Superior temporal gyrus (tissue), 1 donor: Measurements from ENCODE around the gene PPFIBP1.

Experiments
- DNase-seq: peaks from one replicate; pipeline ENCODE4 v3.0.0-alpha.2; 2016; ENCODE audit errors: extremely low spot score

PPFIBP1 gene

DNA sequence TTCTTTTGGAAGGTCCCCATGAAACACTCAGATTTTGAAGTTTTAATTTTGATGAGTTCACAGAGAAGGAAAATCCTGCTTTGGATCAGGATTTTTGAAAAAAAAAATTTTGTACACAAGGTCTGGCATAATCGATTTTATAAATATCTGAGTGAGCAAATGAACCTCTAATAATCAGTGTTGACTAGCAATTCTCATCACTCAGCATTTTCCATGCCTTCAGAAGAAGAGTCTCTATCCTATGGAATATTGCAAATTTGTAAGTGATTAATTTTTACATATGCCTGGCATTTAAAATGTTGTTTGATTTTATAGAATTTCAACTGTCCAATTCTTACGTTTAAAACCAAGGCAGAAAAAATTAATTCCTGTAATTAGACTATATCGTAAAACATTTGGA is 141.7 kb downstream of the PPFIBP1 start:
- DNase-seq, result no peak

- no peak for DNase-seq
These were observed 142.5 kb downstream of the PPFIBP1 start for GRCh38 chr12:27666510-27666909.

- DNase-seq, result no peak
These were observed 143.5 kb downstream of the PPFIBP1 start for GRCh38 chr12:27667540-27667939.

DNA sequence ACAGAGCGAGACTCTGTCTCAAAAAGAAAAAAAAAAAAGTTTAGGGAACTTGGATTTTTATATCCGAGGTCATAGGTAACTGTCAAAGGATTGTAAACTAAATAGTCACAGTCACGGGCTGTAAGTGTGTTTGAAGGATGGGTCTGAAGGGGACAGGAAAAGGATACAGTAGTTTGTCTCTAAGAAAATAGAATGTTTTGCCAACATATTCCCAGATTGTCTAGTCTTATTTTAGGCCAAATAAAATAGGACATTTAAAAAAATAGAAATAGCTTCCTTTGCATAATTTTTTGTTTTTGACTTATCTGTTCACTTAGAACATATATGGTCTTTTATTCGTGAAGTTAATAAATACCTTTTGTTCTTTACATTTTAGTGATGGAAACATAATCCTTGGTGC is 148.0 kb downstream of the PPFIBP1 start:
- no peak for DNase-seq

DNA sequence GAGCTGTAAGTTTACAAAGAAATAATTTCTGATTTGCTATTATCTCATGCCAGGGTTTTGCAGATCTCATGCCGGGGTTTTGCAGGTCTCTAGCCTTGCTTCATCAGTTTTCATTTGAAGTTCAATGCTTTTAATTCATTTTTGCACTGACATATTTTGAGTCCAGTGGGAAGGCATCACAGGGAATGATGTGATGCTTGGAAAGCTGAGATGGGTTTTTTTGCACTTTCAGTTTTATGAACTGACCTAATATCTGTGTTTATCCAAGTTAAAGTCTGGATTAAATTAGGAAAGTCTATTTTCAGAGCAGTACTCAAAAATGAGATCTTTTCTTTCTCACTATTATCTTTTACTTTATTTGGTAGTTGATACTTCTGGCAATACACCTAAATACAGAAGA is 148.6 kb downstream of the PPFIBP1 start:
- DNase-seq, result no peak

- DNase-seq, result no peak
These were observed 149.2 kb downstream of the PPFIBP1 start for GRCh38 chr12:27673101-27673718.

DNA sequence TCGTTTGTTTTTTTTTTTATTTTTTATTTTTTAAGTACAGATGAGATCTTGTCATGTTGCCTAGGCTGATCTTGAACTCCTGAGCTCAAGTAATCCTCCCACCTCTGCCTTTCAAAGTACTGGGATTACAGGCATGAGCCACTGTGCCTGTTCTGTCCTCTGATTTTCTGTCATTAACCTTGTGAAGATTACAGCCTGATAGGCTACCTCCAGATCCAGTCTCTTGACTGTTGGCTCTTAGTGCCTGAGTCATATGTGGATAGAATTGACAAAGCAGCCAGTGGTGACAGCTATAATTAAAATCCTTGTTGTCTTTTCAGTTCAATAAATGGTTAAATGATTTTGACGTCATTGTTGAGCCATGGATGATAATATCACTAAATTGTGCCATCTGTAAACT is 151.0 kb downstream of the PPFIBP1 start:
- DNase-seq, result no peak

- DNase-seq, result no peak
These were observed 156.6 kb downstream of the PPFIBP1 start for GRCh38 chr12:27680619-27681018.

DNA sequence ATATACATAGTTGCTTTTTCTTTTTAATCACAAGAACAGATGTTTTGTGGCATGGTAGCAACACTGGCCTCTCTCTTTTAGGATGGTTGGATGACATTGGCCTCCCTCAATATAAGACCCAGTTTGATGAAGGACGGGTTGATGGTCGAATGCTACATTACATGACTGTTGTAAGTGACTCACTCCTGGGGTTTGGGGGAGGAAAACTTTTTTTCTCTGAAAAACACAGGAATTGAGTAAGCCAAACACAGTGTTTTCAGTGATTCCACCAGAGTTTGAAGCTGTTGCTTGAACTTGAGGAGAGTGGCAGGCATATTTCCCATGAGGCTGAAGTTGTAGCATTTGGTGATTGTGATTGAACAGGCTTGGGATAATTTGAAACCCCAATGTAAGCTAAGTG is 158.5 kb downstream of the PPFIBP1 start:
- no peak for DNase-seq

GRCh38 chr12:27685274-27685673 is 161.3 kb downstream of the PPFIBP1 start:
- no peak for DNase-seq

DNA sequence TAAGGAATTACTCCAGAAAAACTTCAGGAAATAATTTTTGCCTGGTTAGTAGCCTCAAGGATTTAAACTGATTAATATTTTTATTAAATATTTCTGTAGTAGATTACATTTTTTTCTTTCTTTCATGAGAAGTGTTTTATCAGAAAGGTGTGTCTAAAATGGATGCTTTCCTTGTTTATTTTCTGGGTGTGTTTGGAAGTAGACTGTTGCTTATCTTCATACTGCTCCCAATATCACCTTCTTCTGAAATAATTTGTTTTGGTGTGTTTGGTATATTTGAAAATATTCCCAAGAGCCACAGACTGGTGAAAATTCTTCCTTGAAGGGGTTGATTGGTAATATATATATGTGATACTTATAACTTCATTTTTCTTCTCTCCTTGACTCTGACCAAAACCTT is 162.1 kb downstream of the PPFIBP1 start:
- no peak for DNase-seq

- DNase-seq, result no peak
These were observed 164.7 kb downstream of the PPFIBP1 start for GRCh38 chr12:27688671-27689070.

GRCh38 chr12:27689558-27690180 is 165.7 kb downstream of the PPFIBP1 start:
- DNase-seq, result no peak

- no peak for DNase-seq
These were observed 169.4 kb downstream of the PPFIBP1 start for GRCh38 chr12:27693403-27693802.

DNA sequence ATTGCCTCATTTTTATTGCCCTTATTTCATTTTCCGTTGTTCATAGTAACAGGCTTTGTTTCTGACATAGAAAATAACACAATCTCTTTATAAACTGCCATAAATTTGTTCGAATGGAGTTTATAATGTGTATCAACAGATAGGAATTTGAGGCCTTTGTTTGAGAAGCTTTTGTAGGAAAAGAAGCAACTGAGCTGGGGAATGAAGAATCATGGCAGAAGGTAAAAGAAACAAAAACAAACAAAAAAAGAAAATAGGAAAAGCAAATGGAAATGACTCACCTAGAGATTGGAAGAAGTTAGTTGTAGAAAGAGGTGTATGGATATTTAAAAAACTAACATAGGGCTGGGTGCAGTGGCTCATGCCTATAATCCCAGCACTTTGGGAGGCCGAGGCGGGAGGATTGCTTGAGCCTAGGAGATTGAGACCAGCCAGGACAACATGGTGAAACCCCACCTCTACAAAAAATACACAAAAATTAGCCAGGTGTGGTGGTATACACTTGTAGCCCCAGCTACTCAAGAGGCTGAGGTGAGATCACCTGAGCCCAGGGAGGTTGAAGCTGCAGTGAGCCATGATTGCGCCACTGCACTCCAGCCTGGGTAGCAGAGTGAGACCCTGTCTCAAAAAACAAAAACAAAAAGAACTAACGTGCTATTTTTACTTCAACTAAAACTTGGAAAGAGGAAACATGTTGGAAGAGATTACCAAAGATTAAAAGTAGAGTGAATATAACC is 171.7 kb downstream of the PPFIBP1 start:
- DNase-seq, result no peak

DNA sequence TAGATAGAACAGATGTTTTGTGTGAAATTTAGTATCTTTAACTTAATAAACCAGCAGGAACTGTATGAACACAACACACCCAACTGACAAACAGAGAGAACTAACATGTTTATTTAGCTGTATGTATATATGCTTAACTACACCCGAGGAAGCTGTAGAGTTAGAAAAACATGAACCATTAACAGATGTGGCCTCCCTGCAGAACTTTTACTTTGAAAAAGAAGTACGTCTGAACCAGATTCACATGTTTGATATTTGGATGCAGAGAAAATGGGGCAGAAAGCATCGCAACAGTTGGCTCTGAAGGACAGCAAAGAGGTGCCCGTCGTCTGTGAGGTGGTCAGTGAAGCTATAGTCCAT is 172.3 kb downstream of the PPFIBP1 start, which contains the start of gene REP15:
TSS of gene REP15 (plus strand) at position 155 of the 360 bp plus-strand sequence. CDS start at position 271, 116 bp downstream.
- no peak for DNase-seq

DNA sequence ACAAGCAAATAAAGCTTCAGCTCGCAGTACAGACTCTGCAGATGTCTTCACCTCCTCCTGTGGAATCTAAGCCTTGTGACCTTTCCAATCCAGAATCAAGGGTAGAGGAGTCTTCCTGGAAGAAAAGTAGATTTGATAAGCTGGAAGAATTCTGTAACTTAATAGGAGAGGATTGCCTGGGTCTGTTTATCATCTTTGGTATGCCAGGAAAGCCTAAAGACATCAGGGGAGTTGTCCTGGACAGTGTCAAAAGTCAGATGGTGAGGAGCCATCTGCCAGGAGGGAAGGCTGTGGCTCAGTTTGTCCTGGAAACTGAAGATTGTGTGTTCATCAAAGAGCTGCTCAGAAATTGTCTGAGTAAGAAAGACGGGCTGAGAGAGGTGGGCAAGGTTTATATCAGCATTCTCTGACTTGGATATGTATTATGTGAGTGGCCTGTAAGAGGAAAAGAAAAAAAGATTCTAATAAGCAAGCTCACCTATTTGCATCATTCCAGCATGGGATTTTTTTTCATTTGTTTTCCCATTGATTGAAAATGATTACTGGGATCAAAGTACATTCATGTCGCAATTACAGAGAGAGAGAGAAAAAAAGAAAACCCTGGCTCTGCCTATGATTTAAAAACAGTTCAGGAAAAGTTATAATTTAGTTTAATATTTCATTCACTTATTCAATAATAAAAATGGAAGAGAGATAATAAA is 173.0 kb downstream of the PPFIBP1 start:
- DNase-seq, result no peak

DNA sequence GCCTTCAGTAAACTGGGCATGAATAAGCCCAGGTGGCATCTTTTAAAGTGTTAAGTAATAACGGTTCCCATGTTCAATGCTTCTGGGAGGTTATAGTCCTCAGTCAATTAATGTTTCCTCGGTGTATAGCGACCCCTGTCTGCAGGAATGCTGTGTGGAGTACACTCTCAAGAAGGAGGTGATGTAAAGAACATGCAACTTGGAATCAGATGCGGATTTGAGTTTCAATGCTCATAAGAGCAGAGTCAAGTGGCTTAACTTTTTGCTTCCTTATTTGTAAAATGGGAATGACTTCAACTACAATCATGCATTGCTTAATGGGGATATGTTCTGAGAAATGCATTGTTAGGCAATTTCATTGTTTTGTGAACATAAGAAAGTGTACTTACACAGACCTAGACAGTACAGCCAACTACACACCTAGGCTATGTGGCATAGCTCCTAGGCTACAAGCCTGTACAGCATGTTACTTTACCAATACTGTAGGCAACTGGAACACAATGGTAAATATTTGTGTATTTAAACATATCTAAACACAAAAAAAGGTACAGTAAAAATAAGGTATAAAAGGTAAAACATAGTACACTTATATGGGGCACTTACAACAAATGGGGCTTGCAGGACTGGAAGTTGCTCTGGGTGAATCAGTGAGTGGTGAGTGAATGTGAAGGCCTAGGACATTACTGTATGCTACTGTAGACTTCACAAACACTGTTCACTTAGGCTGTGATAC is 179.9 kb downstream of the PPFIBP1 start:
- peak; percentile 88 for DNase-seq

DNA sequence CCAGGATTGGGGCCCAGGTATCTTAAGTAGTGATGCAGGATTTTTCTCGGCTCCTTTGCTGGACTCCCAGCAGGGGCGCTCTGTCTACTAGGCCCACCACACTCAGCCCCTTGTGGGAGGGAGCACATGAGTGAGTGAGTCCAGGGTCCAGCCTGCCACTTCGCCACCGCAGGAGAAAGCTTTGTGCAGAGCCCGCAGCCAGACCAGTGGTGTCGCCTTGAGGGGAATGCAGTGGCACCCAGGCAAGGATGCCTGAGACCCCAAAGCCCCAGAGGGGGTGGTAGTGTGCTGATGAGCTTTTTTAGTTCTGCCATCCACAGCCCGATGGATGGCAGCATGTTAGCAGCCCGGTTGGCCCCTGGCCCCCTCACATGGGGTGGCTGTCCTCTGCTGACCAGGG is 181.3 kb downstream of the PPFIBP1 start:
- no peak for DNase-seq

DNA sequence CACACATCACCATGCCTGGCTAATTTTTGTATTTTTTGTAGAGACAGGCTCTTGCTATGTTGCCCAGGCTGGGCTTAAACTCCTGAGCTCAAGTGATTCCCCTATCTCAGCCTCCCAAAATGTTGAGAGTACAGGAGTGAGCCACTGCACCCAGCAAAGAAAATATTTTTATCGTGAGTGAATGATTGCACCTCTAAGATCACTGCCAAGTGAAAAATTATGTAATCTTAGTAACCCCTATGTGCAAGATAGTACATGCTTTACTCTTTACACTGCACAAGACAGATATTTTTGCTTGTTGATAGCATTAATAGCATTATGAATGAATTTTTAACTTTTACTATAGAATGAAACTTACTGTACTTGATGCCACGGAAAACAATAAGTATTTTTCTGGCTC is 183.2 kb downstream of the PPFIBP1 start:
- no peak for DNase-seq

- DNase-seq, result no peak
These were observed 185.4 kb downstream of the PPFIBP1 start for GRCh38 chr12:27709212-27709931.
